GM23248 (cell line): ENCODE results near the gene SOX6. TPM values are rescaled to one million over a fixed set of nuclear protein-coding genes. Genes with fewer than 3 reads are reported as not detected.

ENCODE experiments used
- DNase-seq: peaks from one replicate; pipeline ENCODE4 v3.0.0-alpha.2; 2015
- H2AFZ ChIP-seq: fragments of 200-600 bp; sonication (generic); 2 replicates; pipeline ENCODE4 v1.6.1; 2016; ENCODE audit warnings: antibody characterized with exemption
- H3F3A ChIP-seq: fragments of 200-600 bp; sonication (generic); 2 replicates; pipeline ENCODE4 v1.6.1; 2016; ENCODE audit warnings: mild to moderate bottlenecking, antibody characterized with exemption, mixed run types; ENCODE audit not compliant: insufficient read depth
- H3K27ac ChIP-seq: fragments of 200-600 bp; sonication (generic); 2 replicates; pipeline ENCODE4 v1.5.1; 2016; ENCODE audit warnings: mild to moderate bottlenecking
- H3K27me3 ChIP-seq: fragments of 200-600 bp; sonication (generic); replicated peaks from 2 replicates; pipeline ENCODE4 v1.6.1; 2016; ENCODE audit warnings: mild to moderate bottlenecking; ENCODE audit not compliant: insufficient read depth
- H3K36me3 ChIP-seq: fragments of 200-600 bp; sonication (generic); 2 replicates; pipeline ENCODE4 v1.6.1; 2016; ENCODE audit warnings: low read depth, mild to moderate bottlenecking
- H3K4me1 ChIP-seq: fragments of 200-600 bp; sonication (generic); 2 replicates; pipeline ENCODE4 v1.6.1; 2016; ENCODE audit warnings: mild to moderate bottlenecking; ENCODE audit not compliant: insufficient read depth
- H3K4me2 ChIP-seq: fragments of 200-600 bp; sonication (generic); one replicate; pipeline ENCODE4 v1.6.1; 2016; ENCODE audit warnings: mild to moderate bottlenecking; ENCODE audit not compliant: unreplicated experiment
- H3K4me3 ChIP-seq: fragments of 200-600 bp; sonication (generic); 2 replicates; pipeline ENCODE4 v1.5.1; 2016; ENCODE audit warnings: mild to moderate bottlenecking
- H3K79me2 ChIP-seq: fragments of 200-600 bp; sonication (generic); 2 replicates; pipeline ENCODE4 v1.6.1; 2016; ENCODE audit warnings: mild to moderate bottlenecking; ENCODE audit not compliant: insufficient read depth
- H3K9ac ChIP-seq: fragments of 200-600 bp; sonication (generic); 2 replicates; pipeline ENCODE4 v1.6.1; 2016; ENCODE audit warnings: mild to moderate bottlenecking
- H3K9me2 ChIP-seq: fragments of 200-600 bp; sonication (generic); 2 replicates; pipeline ENCODE4 v1.6.1; 2016; ENCODE audit warnings: mixed run types, mild to moderate bottlenecking, moderate library complexity; ENCODE audit not compliant: insufficient read depth
- H3K9me3 ChIP-seq: fragments of 200-600 bp; sonication (generic); one replicate; pipeline ENCODE4 v1.6.1; 2017; ENCODE audit warnings: low read depth
- H4K20me1 ChIP-seq: fragments of 200-600 bp; sonication (generic); 2 replicates; pipeline ENCODE4 v1.6.0; 2016; ENCODE audit not compliant: insufficient read depth
- EZH2 ChIP-seq: fragments of 200-600 bp; sonication (generic); IDR thresholded peaks from 2 replicates; pipeline ENCODE4 v1.6.1; 2018; ENCODE audit warnings: antibody characterized with exemption, mild to moderate bottlenecking; ENCODE audit not compliant: insufficient read depth, poor library complexity, severe bottlenecking
- EZH2phosphoT487 ChIP-seq: fragments of 200-600 bp; sonication (generic); IDR thresholded peaks from 2 replicates; pipeline ENCODE4 v1.6.1; 2018; ENCODE audit warnings: antibody characterized with exemption, moderate library complexity, mild to moderate bottlenecking, low read depth; ENCODE audit not compliant: insufficient read depth
- WGBS, 2 experiments: methylation state at CpG; one replicate each; pipeline ENCODE4 v1.1.6; 2015 to 2017; ENCODE audit warnings: low lambda C conversion rate in 2 of 2, low coverage in 1 of 2; ENCODE audit errors: missing lambda C conversion rate in 2 of 2; 5-methylcytosine and 5-hydroxymethylcytosine counted together
- in situ Hi-C: fragments of 300-500 bp; cut with MboI; formaldehyde crosslinking; loops from 2 replicates; pipeline ENCODE4 v1.15.0; 2020
- polyA plus RNA-seq: library from polyadenylated mRNA; unstranded; fragments of >200 nt; fragmentation: Nextera tagmentation; extraction: Ambion mirVana; gene quantifications from 2 replicates; pipeline ENCODE4 v1.2.1, GENCODE V29; 2016
- total RNA-seq: library from RNA; depleted of rRNA; stranded (reverse); fragments of >200 nt; shearing (Covaris generic); gene quantifications from 2 replicates; pipeline ENCODE4 v1.2.3, GENCODE V29; 2014

SOX6 gene
- total and polyA plus RNA-seq, 2 experiments from 2014 or later: under 0.01 to 0.49 TPM

DNA sequence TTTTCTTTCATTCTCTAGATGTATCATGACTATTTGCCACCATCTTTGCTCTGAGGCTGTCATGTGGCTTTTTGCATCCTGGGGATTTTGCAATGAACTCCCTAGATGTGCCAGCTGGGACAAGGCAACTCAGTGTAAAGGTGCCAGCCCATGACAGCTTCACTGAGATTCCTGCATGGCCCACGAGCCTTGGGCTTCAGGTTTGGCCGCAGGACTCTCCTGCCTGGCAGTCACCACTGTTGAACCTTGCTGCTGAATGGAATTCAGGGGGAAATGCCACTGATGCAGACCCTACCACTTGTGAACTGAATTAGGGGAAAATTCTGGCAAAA lies 385.2 kb downstream of the SOX6 start:
- Histone ChIP-seq H3K36me3 (no peaks in the 10 kb centered on the region), H3K9ac (no peak overlapping the region), H4K20me1 (no peaks in the 10 kb centered on the region), H3K27ac (no peak overlapping the region), H3K4me1 (peaks cover 21% of the 10 kb centered on the region), H2AFZ (no peak overlapping the region), H3F3A (peaks cover 14% of the 10 kb centered on the region; the same call in 1 of the 2 replicates), H3K79me2 (no peaks in the 10 kb centered on the region), H3K4me2 (no peak overlapping the region), H3K9me2 (no peaks in the 10 kb centered on the region), H3K4me3 (no peak overlapping the region), H3K9me3 (no peaks in the 10 kb centered on the region), H3K27me3 (peaks cover under 1% of the 10 kb centered on the region; the same call in 1 of the 2 replicates)
- no peak for TF ChIP-seq EZH2
- TF ChIP-seq EZH2phosphoT487: no peak
- in situ Hi-C loops: no loop called here
- 69 to 79% methylated on average over 2 of the region's 2 CpGs for WGBS, 2 experiments
- no peak for DNase-seq

DNA sequence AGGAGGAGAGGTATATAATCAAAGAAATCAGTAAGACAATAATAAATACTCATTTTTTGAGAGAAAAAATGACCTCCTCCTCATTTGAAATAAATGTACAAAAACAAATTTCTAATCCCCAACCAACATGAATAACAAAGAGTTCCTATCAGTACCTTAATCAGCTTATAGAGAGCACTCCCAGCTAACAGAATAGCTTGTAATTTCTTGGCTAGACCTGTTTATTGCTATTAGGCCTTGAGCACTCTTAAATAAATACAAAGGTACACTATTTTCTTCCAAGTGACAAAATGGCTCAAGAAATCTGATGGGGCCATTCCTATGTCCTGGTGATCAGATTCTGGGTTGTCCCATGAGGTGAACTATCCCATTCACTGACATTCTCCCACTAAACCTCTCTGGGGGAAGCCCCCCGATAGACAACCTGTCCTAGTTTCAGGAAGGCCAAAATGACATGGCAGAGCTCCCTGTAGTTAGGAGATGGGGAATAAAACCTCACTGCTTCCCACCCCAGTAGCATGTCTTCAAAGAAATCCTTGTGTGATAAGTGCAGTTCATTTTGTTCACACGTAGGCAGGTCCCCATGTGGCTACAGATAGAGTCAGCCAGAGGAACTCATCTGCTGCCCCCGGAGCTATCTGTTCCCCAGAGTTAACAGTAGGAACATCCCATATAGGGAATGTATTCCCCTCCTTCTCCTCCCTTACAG lies 385.7 kb downstream of the SOX6 start:
- H3K4me3 ChIP-seq: no peak overlapping the region
- no peak overlapping the region for H3K9ac ChIP-seq
- in situ Hi-C loops: no loop called here
- H3K27ac ChIP-seq: peak overlapping the region; percentile 76; the same call in 1 of the 2 replicates
- no peaks in the 10 kb centered on the region for H3K9me3 ChIP-seq
- no peaks in the 10 kb centered on the region for H3K36me3 ChIP-seq
- no peak overlapping the region for H2AFZ ChIP-seq
- H4K20me1 ChIP-seq: no peaks in the 10 kb centered on the region
- H3K27me3 ChIP-seq: no peaks in the 10 kb centered on the region
- H3K4me2 ChIP-seq: no peak overlapping the region
- H3K9me2 ChIP-seq: no peaks in the 10 kb centered on the region
- H3K79me2 ChIP-seq: no peaks in the 10 kb centered on the region
- no peak for DNase-seq
- H3F3A ChIP-seq: peaks cover 14% of the 10 kb centered on the region; the same call in 1 of the 2 replicates
- TF ChIP-seq EZH2phosphoT487 (no peak), EZH2 (no peak)
- H3K4me1 ChIP-seq: peaks cover 21% of the 10 kb centered on the region
- WGBS, 2 experiments: 96% methylated on average over 3 of the region's 3 CpGs

DNA sequence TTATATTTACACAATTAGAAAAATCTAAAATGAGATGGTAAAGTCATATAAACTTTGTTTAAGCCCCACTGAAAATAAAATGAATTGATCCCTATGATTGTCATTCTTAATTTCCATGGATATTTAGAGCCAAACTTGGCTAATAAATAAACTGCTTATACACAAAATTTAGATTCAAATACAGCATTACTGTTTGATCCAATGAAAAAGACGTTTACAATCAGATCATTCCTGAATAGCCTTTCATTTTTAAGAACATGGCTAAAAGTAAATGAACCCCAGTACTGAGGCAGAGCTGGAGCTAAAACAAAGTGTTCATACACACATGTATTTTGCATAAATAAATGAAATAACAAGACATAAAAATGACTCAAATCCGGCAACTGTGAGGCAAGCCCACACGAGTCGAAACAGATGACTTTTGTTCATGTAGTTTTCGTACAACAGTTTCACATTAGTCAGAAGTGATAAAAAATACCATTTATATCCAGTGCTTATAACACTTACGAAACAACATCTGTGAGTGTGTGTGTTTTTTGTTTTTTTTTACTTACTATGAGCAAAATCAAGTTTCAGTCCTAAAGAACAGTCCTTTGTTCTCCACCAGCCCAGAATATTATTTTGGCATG lies 386.5 kb downstream of the SOX6 start:
- H3K27ac ChIP-seq: peak overlapping the region; percentile 76
- H3F3A ChIP-seq: peaks cover 14% of the 10 kb centered on the region; the same call in 1 of the 2 replicates
- H3K4me2 ChIP-seq: peak overlapping the region; percentile 61
- H2AFZ ChIP-seq: peak overlapping the region; percentile 40
- no peaks in the 10 kb centered on the region for H4K20me1 ChIP-seq
- no peak for TF ChIP-seq EZH2phosphoT487
- TF ChIP-seq EZH2: no peak
- H3K36me3 ChIP-seq: no peaks in the 10 kb centered on the region
- H3K9me3 ChIP-seq: no peaks in the 10 kb centered on the region
- H3K27me3 ChIP-seq: no peaks in the 10 kb centered on the region
- peak overlapping the region; percentile 36 for H3K4me3 ChIP-seq
- no peaks in the 10 kb centered on the region for H3K9me2 ChIP-seq
- peaks cover 21% of the 10 kb centered on the region for H3K4me1 ChIP-seq
- H3K9ac ChIP-seq: peak overlapping the region; percentile 53
- no peaks in the 10 kb centered on the region for H3K79me2 ChIP-seq
- in situ Hi-C loops: no loop called here
- peak; percentile 84 for DNase-seq
- 19 to 29% methylated on average over 6 of the region's 6 CpGs for WGBS, 2 experiments

DNA sequence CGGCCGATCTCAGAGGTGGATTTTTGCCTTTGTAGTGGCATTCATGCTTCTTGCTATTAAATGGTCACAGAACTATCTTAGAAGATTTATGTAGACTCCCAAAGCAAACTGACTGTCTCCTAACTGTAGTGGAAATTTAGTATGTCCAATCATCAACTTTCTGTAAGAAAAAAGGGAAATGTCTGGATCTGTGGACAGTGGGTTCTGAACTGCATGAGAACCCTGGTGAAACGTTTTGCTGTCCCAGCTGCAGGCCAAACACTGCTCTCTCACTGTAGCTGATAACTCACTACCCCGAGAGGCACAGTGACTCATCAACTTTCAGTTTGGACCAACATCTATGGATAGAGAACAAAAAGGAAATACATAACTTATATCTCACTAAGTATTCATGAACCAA lies 387.1 kb downstream of the SOX6 start:
- Histone ChIP-seq H3F3A (peaks cover 14% of the 10 kb centered on the region; the same call in 1 of the 2 replicates), H3K4me3 (peak overlapping the region; percentile 36), H3K27me3 (no peaks in the 10 kb centered on the region), H3K4me2 (peak overlapping the region; percentile 61), H3K9me3 (no peaks in the 10 kb centered on the region), H3K9ac (peak overlapping the region; percentile 53), H3K79me2 (no peaks in the 10 kb centered on the region), H3K27ac (peak overlapping the region; percentile 76), H4K20me1 (no peaks in the 10 kb centered on the region), H3K4me1 (peaks cover 21% of the 10 kb centered on the region), H3K36me3 (no peaks in the 10 kb centered on the region), H3K9me2 (no peaks in the 10 kb centered on the region), H2AFZ (peak overlapping the region; percentile 40)
- WGBS, 2 experiments: 49 to 52% methylated on average over 4 of the region's 4 CpGs
- TF ChIP-seq EZH2phosphoT487 (no peak), EZH2 (no peak)
- DNase-seq: peak; percentile 86
- in situ Hi-C loops: no loop called here
